Measurements from ENCODE around the gene FMO5.
A peak's percentile ranks its signal among the peaks of the same experiment; 100 is the strongest.

FMO5 gene

DNA sequence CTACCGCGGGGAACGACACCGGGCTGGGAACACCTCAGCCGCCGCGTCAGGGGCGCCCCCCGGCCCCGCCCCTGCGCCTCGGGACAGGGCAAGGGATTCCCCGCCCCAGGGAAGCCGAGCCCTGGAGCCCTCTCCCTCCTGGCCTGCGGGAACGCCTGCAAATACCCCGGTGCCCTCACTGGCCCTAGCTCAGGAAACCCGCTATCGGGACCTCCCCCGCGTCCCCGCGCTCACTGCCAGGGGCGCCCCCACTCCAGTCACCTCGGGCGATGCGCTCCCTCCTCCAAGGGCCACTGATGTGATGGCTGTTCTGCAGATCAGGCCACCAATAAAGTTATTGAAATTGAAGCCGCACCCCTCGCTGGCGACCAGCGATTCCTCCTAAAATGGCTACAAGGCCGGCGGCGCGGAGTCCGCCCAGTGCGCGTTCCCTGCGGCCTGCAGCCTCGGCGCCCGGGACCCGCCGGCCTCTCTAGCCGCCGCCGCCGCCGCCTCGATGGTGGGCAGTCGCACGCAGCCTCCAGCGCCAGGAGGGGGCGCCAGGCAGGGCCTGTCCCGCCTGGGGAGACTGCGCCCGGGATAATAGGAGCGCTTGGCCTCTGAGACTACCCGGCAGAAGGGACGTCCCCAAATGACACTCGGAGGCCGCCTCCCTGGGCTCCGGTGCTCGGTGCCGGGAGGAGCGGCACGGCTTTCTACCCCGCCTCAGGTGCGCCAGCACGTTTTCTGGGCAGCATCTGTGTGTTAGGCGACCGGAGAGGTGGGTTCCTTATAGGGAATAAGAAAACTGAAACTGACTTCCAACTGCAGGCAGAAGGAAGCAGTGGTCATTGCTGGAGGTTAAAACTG, 52.7 kb downstream of the FMO5 start, which contains the start of gene PRKAB2 (continued):
- TF ChIP-seq, protein P1, sequence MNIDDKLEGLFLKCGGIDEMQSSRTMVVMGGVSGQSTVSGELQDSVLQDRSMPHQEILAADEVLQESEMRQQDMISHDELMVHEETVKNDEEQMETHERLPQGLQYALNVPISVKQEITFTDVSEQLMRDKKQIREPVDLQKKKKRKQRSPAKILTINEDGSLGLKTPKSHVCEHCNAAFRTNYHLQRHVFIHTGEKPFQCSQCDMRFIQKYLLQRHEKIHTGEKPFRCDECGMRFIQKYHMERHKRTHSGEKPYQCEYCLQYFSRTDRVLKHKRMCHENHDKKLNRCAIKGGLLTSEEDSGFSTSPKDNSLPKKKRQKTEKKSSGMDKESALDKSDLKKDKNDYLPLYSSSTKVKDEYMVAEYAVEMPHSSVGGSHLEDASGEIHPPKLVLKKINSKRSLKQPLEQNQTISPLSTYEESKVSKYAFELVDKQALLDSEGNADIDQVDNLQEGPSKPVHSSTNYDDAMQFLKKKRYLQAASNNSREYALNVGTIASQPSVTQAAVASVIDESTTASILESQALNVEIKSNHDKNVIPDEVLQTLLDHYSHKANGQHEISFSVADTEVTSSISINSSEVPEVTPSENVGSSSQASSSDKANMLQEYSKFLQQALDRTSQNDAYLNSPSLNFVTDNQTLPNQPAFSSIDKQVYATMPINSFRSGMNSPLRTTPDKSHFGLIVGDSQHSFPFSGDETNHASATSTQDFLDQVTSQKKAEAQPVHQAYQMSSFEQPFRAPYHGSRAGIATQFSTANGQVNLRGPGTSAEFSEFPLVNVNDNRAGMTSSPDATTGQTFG (tag by site-specific recombination; IDR thresholded peaks at IDR 0.05; ENCODE audit: borderline replicate concordance) = no peak
- TF ChIP-seq ZNF274 (IDR thresholded peaks at IDR 0.05; ENCODE audit: low read length) (no peak), ZNF274 (tag by site-specific recombination; IDR thresholded peaks at IDR 0.05; ENCODE audit: borderline replicate concordance) (no peak), ZFHX2 (tag by site-specific recombination; conservative IDR thresholded peaks at IDR 0.05) (peak; percentile 70), TCF7L2 (IDR thresholded peaks at IDR 0.05; ENCODE audit: borderline replicate concordance, low read depth, low read length) (peak; percentile 13; the same call in 1 of the 2 replicates), ZNF701 (tag by site-specific recombination; IDR thresholded peaks at IDR 0.05) (no peak), ZSCAN30 (tag by site-specific recombination; IDR thresholded peaks at IDR 0.05) (peak; percentile 99), ZBTB48 (tag by site-specific recombination; IDR thresholded peaks at IDR 0.05) (peak; percentile 98), ZNF654 (tag by site-specific recombination; IDR thresholded peaks at IDR 0.05; ENCODE audit: low read depth) (no peak; the same call in 1 of the 2 replicates), ZNF473 (tag by site-specific recombination; IDR thresholded peaks at IDR 0.05) (no peak), SP7 (tag by site-specific recombination; IDR thresholded peaks at IDR 0.05) (peak; percentile 94), ZNF521 (tag by site-specific recombination; IDR thresholded peaks at IDR 0.05) (no peak), BCL11B (tag by site-specific recombination; IDR thresholded peaks at IDR 0.05; ENCODE audit: low read depth) (no peak)
- TF ChIP-seq, protein P2, sequence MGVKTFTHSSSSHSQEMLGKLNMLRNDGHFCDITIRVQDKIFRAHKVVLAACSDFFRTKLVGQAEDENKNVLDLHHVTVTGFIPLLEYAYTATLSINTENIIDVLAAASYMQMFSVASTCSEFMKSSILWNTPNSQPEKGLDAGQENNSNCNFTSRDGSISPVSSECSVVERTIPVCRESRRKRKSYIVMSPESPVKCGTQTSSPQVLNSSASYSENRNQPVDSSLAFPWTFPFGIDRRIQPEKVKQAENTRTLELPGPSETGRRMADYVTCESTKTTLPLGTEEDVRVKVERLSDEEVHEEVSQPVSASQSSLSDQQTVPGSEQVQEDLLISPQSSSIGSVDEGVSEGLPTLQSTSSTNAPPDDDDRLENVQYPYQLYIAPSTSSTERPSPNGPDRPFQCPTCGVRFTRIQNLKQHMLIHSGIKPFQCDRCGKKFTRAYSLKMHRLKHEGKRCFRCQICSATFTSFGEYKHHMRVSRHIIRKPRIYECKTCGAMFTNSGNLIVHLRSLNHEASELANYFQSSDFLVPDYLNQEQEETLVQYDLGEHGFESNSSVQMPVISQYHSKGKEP (tag by site-specific recombination; IDR thresholded peaks at IDR 0.05) = peak; percentile 85
- TF ChIP-seq, protein P3, sequence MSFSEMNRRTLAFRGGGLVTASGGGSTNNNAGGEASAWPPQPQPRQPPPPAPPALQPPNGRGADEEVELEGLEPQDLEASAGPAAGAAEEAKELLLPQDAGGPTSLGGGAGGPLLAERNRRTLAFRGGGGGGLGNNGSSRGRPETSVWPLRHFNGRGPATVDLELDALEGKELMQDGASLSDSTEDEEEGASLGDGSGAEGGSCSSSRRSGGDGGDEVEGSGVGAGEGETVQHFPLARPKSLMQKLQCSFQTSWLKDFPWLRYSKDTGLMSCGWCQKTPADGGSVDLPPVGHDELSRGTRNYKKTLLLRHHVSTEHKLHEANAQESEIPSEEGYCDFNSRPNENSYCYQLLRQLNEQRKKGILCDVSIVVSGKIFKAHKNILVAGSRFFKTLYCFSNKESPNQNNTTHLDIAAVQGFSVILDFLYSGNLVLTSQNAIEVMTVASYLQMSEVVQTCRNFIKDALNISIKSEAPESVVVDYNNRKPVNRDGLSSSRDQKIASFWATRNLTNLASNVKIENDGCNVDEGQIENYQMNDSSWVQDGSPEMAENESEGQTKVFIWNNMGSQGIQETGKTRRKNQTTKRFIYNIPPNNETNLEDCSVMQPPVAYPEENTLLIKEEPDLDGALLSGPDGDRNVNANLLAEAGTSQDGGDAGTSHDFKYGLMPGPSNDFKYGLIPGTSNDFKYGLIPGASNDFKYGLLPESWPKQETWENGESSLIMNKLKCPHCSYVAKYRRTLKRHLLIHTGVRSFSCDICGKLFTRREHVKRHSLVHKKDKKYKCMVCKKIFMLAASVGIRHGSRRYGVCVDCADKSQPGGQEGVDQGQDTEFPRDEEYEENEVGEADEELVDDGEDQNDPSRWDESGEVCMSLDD (tag by site-specific recombination; IDR thresholded peaks at IDR 0.05) = peak; percentile 92
- TF ChIP-seq, protein P4, sequence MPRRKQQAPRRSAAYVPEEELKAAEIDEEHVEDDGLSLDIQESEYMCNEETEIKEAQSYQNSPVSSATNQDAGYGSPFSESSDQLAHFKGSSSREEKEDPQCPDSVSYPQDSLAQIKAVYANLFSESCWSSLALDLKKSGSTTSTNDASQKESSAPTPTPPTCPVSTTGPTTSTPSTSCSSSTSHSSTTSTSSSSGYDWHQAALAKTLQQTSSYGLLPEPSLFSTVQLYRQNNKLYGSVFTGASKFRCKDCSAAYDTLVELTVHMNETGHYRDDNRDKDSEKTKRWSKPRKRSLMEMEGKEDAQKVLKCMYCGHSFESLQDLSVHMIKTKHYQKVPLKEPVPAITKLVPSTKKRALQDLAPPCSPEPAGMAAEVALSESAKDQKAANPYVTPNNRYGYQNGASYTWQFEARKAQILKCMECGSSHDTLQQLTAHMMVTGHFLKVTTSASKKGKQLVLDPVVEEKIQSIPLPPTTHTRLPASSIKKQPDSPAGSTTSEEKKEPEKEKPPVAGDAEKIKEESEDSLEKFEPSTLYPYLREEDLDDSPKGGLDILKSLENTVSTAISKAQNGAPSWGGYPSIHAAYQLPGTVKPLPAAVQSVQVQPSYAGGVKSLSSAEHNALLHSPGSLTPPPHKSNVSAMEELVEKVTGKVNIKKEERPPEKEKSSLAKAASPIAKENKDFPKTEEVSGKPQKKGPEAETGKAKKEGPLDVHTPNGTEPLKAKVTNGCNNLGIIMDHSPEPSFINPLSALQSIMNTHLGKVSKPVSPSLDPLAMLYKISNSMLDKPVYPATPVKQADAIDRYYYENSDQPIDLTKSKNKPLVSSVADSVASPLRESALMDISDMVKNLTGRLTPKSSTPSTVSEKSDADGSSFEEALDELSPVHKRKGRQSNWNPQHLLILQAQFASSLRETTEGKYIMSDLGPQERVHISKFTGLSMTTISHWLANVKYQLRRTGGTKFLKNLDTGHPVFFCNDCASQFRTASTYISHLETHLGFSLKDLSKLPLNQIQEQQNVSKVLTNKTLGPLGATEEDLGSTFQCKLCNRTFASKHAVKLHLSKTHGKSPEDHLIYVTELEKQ (tag by site-specific recombination; IDR thresholded peaks at IDR 0.05; ENCODE audit: borderline replicate concordance) = 0 out of 2 replicates have a peak, but pooled peaks have one; percentile 28
- TF ChIP-seq, protein P5, sequence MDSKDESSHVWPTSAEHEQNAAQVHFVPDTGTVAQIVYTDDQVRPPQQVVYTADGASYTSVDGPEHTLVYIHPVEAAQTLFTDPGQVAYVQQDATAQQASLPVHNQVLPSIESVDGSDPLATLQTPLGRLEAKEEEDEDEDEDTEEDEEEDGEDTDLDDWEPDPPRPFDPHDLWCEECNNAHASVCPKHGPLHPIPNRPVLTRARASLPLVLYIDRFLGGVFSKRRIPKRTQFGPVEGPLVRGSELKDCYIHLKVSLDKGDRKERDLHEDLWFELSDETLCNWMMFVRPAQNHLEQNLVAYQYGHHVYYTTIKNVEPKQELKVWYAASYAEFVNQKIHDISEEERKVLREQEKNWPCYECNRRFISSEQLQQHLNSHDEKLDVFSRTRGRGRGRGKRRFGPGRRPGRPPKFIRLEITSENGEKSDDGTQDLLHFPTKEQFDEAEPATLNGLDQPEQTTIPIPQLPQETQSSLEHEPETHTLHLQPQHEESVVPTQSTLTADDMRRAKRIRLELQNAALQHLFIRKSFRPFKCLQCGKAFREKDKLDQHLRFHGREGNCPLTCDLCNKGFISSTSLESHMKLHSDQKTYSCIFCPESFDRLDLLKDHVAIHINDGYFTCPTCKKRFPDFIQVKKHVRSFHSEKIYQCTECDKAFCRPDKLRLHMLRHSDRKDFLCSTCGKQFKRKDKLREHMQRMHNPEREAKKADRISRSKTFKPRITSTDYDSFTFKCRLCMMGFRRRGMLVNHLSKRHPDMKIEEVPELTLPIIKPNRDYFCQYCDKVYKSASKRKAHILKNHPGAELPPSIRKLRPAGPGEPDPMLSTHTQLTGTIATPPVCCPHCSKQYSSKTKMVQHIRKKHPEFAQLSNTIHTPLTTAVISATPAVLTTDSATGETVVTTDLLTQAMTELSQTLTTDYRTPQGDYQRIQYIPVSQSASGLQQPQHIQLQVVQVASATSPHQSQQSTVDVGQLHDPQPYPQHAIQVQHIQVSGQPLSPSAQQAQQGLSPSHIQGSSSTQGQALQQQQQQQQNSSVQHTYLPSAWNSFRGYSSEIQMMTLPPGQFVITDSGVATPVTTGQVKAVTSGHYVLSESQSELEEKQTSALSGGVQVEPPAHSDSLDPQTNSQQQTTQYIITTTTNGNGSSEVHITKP (tag by site-specific recombination; IDR thresholded peaks at IDR 0.05) = peak; percentile 100
- TF ChIP-seq, protein P6, sequence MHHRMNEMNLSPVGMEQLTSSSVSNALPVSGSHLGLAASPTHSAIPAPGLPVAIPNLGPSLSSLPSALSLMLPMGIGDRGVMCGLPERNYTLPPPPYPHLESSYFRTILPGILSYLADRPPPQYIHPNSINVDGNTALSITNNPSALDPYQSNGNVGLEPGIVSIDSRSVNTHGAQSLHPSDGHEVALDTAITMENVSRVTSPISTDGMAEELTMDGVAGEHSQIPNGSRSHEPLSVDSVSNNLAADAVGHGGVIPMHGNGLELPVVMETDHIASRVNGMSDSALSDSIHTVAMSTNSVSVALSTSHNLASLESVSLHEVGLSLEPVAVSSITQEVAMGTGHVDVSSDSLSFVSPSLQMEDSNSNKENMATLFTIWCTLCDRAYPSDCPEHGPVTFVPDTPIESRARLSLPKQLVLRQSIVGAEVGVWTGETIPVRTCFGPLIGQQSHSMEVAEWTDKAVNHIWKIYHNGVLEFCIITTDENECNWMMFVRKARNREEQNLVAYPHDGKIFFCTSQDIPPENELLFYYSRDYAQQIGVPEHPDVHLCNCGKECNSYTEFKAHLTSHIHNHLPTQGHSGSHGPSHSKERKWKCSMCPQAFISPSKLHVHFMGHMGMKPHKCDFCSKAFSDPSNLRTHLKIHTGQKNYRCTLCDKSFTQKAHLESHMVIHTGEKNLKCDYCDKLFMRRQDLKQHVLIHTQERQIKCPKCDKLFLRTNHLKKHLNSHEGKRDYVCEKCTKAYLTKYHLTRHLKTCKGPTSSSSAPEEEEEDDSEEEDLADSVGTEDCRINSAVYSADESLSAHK (tag by site-specific recombination; IDR thresholded peaks at IDR 0.05) = peak; percentile 4; the same call in 1 of the 2 replicates
- TF ChIP-seq, protein P7, sequence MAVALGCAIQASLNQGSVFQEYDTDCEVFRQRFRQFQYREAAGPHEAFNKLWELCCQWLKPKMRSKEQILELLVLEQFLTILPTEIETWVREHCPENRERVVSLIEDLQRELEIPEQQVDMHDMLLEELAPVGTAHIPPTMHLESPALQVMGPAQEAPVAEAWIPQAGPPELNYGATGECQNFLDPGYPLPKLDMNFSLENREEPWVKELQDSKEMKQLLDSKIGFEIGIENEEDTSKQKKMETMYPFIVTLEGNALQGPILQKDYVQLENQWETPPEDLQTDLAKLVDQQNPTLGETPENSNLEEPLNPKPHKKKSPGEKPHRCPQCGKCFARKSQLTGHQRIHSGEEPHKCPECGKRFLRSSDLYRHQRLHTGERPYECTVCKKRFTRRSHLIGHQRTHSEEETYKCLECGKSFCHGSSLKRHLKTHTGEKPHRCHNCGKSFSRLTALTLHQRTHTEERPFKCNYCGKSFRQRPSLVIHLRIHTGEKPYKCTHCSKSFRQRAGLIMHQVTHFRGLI (tag by site-specific recombination; IDR thresholded peaks at IDR 0.05) = peak; percentile 49; the same call in 1 of the 2 replicates
